DND-41 (cell line): ENCODE data around the gene SAPCD2.

Experiments used
- ATAC-seq: fragments of 200-7000 bp; cut with Tn5 transposase; 3 replicates; pipeline ENCODE4 v1.9.1; 2021; ENCODE audit warnings: low read depth; ENCODE audit not compliant: insufficient read depth
- DNase-seq: peaks from one replicate; pipeline ENCODE4 v3.0.0-alpha.2; 2020
- H2AFZ ChIP-seq: 2 replicates; pipeline ENCODE4 v1.6.0; 2012; ENCODE audit warnings: low read depth, low read length
- H3K27ac ChIP-seq: 2 replicates; pipeline ENCODE4 v1.5.1; 2012; ENCODE audit warnings: low read length, inconsistent platforms
- H3K27me3 ChIP-seq: fragments of 200-600 bp; sonication (generic); 2 replicates; pipeline ENCODE4 v1.6.0; 2012; ENCODE audit warnings: low read length, mild to moderate bottlenecking, inconsistent platforms; ENCODE audit not compliant: insufficient read depth, poor library complexity
- H3K36me3 ChIP-seq: 2 replicates; pipeline ENCODE4 v1.5.1; 2012; ENCODE audit warnings: low read length, inconsistent platforms; ENCODE audit not compliant: insufficient read depth
- H3K4me1 ChIP-seq: 2 replicates; pipeline ENCODE4 v1.5.1; 2012; ENCODE audit warnings: mild to moderate bottlenecking, low read length; ENCODE audit not compliant: insufficient read depth
- H3K4me2 ChIP-seq: 2 replicates; pipeline ENCODE4 v1.6.0; 2012; ENCODE audit warnings: mild to moderate bottlenecking, moderate library complexity, low read length, inconsistent platforms; ENCODE audit not compliant: insufficient read depth
- H3K4me3 ChIP-seq, 2 experiments: fragments of 200-600 bp in 1 of 2; shearing (Covaris generic) in 1 of 2; 2 replicates each; pipeline ENCODE4 v1.5.1; 2012 to 2016; ENCODE audit warnings: inconsistent platforms in 2 of 2, low read length in 2 of 2, mild to moderate bottlenecking in 2 of 2, low read depth in 1 of 2, moderate library complexity in 1 of 2
- H3K79me2 ChIP-seq: 2 replicates; pipeline ENCODE4 v1.6.0; 2012; ENCODE audit warnings: low read length, inconsistent platforms; ENCODE audit not compliant: insufficient read depth
- H3K9ac ChIP-seq: 2 replicates; pipeline ENCODE4 v1.6.0; 2012; ENCODE audit warnings: low read depth, mild to moderate bottlenecking, inconsistent platforms, low read length, moderate library complexity
- H3K9me3 ChIP-seq: 2 replicates; pipeline ENCODE4 v1.5.1; 2012; ENCODE audit warnings: low read length, moderate library complexity, mild to moderate bottlenecking, inconsistent platforms; ENCODE audit not compliant: insufficient read depth, severe bottlenecking
- H4K20me1 ChIP-seq: 2 replicates; pipeline ENCODE4 v1.6.0; 2012; ENCODE audit warnings: low read length; ENCODE audit not compliant: insufficient read depth
- EZH2 ChIP-seq: IDR thresholded peaks from 3 replicates; pipeline ENCODE4 v1.6.1; 2012; ENCODE audit warnings: borderline replicate concordance, low read depth, mild to moderate bottlenecking, moderate library complexity, low read length, inconsistent platforms; ENCODE audit not compliant: severe bottlenecking
- TF ChIP-seq, protein P1 (sequence below): IDR thresholded peaks from 2 replicates; pipeline ENCODE4 v1.5.1; 2012; ENCODE audit warnings: borderline replicate concordance, low read length, moderate library complexity, mild to moderate bottlenecking; ENCODE audit not compliant: poor library complexity, severe bottlenecking; ENCODE audit errors: extremely low read depth

Gene SAPCD2

DNA sequence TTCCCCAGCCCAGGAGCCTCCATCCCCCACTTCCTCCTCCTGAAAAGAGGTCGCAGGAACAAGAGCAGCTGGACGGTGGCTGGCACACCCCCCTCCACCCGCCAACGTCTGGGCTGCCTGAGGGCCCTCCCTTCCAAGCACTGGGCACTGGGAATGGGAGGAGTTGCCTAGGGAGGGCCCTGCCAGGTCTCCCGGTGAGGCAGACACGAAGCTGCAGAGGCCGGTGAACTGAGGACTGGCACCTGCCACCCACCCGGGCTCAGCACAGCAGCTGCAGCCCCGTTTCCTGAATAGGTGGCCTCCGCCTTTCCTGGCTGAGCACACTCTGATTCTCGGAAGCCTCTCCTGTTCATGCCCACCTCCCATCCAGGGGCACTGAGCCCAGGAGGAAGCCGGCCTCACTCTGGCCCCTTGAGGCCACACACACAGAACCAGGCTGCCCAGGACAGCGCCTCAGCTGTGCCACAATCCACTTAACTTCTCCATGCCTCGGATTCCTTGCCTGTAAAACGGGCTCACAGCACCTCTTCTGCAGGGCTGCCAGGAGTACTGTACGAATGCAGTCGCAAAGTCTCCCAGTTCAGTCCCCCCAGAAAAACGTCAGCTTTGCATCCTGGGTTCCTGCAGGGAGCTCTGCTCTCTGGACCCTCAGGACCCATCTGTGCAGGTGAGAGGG lies 25.7 kb downstream of the SAPCD2 start:
- Histone ChIP-seq H2AFZ (no peak overlapping the region), H3K9ac (no peak overlapping the region), H3K4me3 (no peak overlapping the region), H3K27me3 (peaks cover 32% of the 10 kb centered on the region), H3K27ac (no peak overlapping the region), H3K36me3 (no peaks in the 10 kb centered on the region), H3K4me2 (no peak overlapping the region), H4K20me1 (peaks cover 25% of the 10 kb centered on the region), H3K79me2 (no peaks in the 10 kb centered on the region), H3K9me3 (no peaks in the 10 kb centered on the region), H3K4me1 (no peaks in the 10 kb centered on the region)
- DNase-seq (no peak), ATAC-seq (no peak)
- TF ChIP-seq EZH2: no peak
- TF ChIP-seq, protein P1, sequence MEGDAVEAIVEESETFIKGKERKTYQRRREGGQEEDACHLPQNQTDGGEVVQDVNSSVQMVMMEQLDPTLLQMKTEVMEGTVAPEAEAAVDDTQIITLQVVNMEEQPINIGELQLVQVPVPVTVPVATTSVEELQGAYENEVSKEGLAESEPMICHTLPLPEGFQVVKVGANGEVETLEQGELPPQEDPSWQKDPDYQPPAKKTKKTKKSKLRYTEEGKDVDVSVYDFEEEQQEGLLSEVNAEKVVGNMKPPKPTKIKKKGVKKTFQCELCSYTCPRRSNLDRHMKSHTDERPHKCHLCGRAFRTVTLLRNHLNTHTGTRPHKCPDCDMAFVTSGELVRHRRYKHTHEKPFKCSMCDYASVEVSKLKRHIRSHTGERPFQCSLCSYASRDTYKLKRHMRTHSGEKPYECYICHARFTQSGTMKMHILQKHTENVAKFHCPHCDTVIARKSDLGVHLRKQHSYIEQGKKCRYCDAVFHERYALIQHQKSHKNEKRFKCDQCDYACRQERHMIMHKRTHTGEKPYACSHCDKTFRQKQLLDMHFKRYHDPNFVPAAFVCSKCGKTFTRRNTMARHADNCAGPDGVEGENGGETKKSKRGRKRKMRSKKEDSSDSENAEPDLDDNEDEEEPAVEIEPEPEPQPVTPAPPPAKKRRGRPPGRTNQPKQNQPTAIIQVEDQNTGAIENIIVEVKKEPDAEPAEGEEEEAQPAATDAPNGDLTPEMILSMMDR: no peak

DNA sequence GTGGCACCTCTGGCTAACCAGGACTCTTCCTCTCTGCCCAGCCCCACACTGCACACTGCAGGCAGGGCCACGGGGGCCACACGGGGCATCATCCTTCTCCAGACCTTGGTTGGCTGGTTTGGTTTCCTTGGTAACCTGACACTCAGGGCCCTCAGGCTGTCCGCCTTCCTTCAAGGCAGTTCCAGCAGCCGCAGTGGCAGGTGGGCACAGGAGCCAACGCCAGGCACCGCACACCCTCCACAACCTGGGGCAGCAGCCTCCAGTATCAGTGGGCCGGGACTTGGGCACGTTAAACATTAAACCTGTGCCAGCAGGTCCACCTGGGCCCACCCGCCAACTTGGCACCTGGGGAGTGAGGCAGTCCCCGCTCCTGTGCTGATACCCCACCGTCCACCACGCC lies 26.3 kb downstream of the SAPCD2 start:
- no peak overlapping the region for H3K4me3 ChIP-seq
- H3K27me3 ChIP-seq: peaks cover 28% of the 10 kb centered on the region
- H2AFZ ChIP-seq: no peak overlapping the region
- H4K20me1 ChIP-seq: peaks cover 23% of the 10 kb centered on the region
- no peak for TF ChIP-seq EZH2
- TF ChIP-seq, protein P1: no peak
- DNase-seq: no peak
- no peaks in the 10 kb centered on the region for H3K36me3 ChIP-seq
- no peak overlapping the region for H3K9ac ChIP-seq
- H3K9me3 ChIP-seq: no peaks in the 10 kb centered on the region
- no peaks in the 10 kb centered on the region for H3K4me1 ChIP-seq
- H3K4me2 ChIP-seq: no peak overlapping the region
- no peaks in the 10 kb centered on the region for H3K79me2 ChIP-seq
- ATAC-seq: no peak
- H3K27ac ChIP-seq: no peak overlapping the region

DNA sequence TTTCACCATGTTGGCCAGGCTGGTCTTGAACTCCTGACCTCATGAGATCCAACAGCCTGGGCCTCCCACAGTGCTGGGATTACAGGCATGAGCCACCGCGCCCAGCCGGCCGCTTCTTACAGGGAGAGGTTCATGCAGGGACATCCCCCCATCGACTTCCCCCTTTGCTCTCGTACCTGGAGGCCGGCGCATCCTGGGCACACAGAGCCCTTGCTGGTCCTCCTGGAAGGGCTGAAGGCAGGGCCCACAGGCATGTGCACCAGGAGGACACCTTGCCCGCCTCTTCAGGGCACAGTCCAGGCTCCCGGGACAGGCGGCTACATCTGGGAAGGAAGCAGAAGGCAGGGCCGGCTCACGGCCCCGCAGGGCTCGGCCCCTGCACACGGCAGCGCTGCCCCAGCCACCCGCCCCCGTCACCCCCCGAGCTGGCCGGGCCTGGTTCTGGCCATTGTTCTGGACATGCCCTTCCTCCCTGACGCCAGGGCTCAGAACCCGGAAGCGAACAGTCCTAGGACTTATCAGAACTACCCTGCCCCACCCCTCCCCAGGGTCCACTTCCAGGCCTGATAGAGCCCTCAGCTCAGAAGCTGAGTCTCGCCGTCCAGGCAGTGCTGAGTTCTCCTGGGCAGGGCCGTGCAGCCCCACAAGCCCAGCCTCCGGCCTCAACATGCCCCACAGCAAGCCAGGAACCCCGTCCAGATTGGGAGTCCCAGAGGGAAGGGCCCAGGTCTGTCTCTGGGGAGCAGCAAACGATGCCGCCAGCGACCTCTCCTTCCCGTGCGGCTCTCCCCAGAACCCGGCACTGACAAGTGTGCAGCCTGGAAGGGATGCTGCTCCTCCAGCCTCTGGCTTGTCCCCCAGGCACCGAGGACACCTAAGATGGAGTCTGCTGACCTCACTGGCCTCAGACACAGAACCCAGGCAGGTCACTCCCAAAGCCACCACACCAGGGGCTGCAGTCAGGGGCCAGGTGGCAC lies 27.3 kb downstream of the SAPCD2 start:
- H3K4me1 ChIP-seq: no peaks in the 10 kb centered on the region
- TF ChIP-seq, protein P1: no peak
- no peak for TF ChIP-seq EZH2
- H3K9ac ChIP-seq: no peak overlapping the region
- ATAC-seq (no peak), DNase-seq (no peak)
- H3K4me3 ChIP-seq: no peak overlapping the region
- H3K27me3 ChIP-seq: peaks cover 28% of the 10 kb centered on the region
- no peak overlapping the region for H3K4me2 ChIP-seq
- H3K27ac ChIP-seq: no peak overlapping the region
- H2AFZ ChIP-seq: no peak overlapping the region
- peaks cover 26% of the 10 kb centered on the region for H4K20me1 ChIP-seq
- H3K79me2 ChIP-seq: no peaks in the 10 kb centered on the region
- H3K36me3 ChIP-seq: no peaks in the 10 kb centered on the region
- no peaks in the 10 kb centered on the region for H3K9me3 ChIP-seq
